ENCODE measurements around the gene IFNA4. TPM values are rescaled to one million over a fixed set of nuclear protein-coding genes. Genes with fewer than 3 reads are reported as not detected.
"Not testable (repeated sequence)": the region's sequence is repeated elsewhere in the genome, so short reads cannot be mapped to it uniquely, and the experiment has no call there.

Gene IFNA4
- total RNA-seq, 1 experiment from 2014 or later, result not detected

DNA sequence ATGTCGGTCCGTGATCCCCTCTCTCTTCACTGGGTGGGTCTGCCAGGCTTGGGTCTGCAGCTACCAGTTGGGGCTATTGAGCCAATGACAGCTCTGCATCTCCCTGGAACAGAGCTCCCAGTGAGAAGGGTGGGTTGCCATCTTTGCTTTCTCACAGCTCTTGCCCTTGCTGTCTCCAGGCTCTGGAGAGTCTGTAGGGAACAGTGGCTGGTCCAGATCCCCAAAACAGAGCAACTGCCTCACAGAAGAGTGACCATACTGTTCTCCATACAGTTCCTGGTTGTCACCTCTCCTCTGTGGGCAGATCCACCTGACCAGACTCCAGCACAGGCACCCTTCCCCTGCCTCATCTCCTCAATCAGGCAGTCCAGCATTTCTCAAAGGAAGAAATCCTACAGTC is 45.9 kb upstream of the IFNA4 start:
- BruUV-seq (replicated peaks), result no TSS peak
- intact Hi-C loops (cut with micrococcal nuclease; ENCODE audit: unreplicated experiment), result no loop called here
- POLR2A ChIA-PET (ENCODE audit: low non-redundant PET), result no interaction called here
- Histone ChIP-seq H3K27ac (ENCODE audit: low read depth, low read length, poor library complexity, severe bottlenecking) (no peak overlapping the region), H3K9me3 (ENCODE audit: low read depth, low read length, poor library complexity, severe bottlenecking) (no peaks in the 10 kb centered on the region), H3K27me3 (replicated peaks; ENCODE audit: insufficient read depth, low read depth, low read length, poor library complexity) (peaks cover 2% of the 10 kb centered on the region), H3K4me3 (ENCODE audit: low read depth, low read length, poor library complexity, severe bottlenecking) (no peak overlapping the region), H3K36me3 (ENCODE audit: insufficient read depth, low read length, poor library complexity, severe bottlenecking) (no peaks in the 10 kb centered on the region), H3K4me1 (ENCODE audit: insufficient read depth, low read length, poor library complexity, severe bottlenecking) (no peaks in the 10 kb centered on the region)
- CTCF ChIA-PET, result no interaction called here
- TF ChIP-seq EZH2 (IDR thresholded peaks at IDR 0.05; ENCODE audit: borderline replicate concordance, low read depth, low read length, poor library complexity, severe bottlenecking), result no peak
- TF ChIP-seq, protein P1, sequence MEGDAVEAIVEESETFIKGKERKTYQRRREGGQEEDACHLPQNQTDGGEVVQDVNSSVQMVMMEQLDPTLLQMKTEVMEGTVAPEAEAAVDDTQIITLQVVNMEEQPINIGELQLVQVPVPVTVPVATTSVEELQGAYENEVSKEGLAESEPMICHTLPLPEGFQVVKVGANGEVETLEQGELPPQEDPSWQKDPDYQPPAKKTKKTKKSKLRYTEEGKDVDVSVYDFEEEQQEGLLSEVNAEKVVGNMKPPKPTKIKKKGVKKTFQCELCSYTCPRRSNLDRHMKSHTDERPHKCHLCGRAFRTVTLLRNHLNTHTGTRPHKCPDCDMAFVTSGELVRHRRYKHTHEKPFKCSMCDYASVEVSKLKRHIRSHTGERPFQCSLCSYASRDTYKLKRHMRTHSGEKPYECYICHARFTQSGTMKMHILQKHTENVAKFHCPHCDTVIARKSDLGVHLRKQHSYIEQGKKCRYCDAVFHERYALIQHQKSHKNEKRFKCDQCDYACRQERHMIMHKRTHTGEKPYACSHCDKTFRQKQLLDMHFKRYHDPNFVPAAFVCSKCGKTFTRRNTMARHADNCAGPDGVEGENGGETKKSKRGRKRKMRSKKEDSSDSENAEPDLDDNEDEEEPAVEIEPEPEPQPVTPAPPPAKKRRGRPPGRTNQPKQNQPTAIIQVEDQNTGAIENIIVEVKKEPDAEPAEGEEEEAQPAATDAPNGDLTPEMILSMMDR (conservative IDR thresholded peaks at IDR 0.05; ENCODE audit: low read depth, low read length), result no peak
- DNase-seq (ENCODE audit: low spot score), result no peak

DNA sequence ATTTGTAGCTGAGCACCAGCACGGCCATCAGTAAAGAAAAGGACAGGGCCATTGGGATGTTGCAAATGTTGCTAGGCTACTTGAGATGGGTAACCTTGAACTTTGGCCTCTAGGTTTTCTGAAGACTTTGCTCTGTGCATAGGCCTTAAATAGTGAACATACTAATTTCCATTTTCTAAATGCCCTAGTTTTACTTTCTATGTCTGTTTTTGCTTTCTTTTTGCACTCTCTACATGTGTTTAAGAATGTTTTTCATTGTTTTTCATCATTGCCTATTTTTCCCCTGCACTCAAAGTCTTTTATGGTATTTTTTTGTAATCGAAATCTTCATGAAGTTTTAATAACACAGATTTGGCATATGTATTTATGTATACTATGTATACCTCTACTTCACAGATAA is 40.7 kb upstream of the IFNA4 start, which contains the start of gene IFNA17:
Gene IFNA17 (minus strand): TSS at position 101 of the 400 bp plus-strand sequence. CDS start 49 bp downstream, at position 52.
- H3K4me1 ChIP-seq (ENCODE audit: insufficient read depth, low read length, poor library complexity, severe bottlenecking), result no peaks in the 10 kb centered on the region
- no TSS peak for BruUV-seq (replicated peaks)
- TF ChIP-seq EZH2 (IDR thresholded peaks at IDR 0.05; ENCODE audit: borderline replicate concordance, low read depth, low read length, poor library complexity, severe bottlenecking), result no peak
- TF ChIP-seq, protein P1 (conservative IDR thresholded peaks at IDR 0.05; ENCODE audit: low read depth, low read length), result no peak
- intact Hi-C loops (cut with micrococcal nuclease; ENCODE audit: unreplicated experiment), result no loop called here
- H3K27me3 ChIP-seq (replicated peaks; ENCODE audit: insufficient read depth, low read depth, low read length, poor library complexity), result no peaks in the 10 kb centered on the region
- no peaks in the 10 kb centered on the region for H3K36me3 ChIP-seq (ENCODE audit: insufficient read depth, low read length, poor library complexity, severe bottlenecking)
- no peaks in the 10 kb centered on the region for H3K9me3 ChIP-seq (ENCODE audit: low read depth, low read length, poor library complexity, severe bottlenecking)
- H3K4me3 ChIP-seq (ENCODE audit: low read depth, low read length, poor library complexity, severe bottlenecking), result no peak within 1 kb of the TSS
- ChIA-PET POLR2A (ENCODE audit: low non-redundant PET) (no interaction called here), CTCF (no interaction called here)
- DNase-seq (ENCODE audit: low spot score), result no peak
- H3K27ac ChIP-seq (ENCODE audit: low read depth, low read length, poor library complexity, severe bottlenecking), result no peak within 1 kb of the TSS

DNA sequence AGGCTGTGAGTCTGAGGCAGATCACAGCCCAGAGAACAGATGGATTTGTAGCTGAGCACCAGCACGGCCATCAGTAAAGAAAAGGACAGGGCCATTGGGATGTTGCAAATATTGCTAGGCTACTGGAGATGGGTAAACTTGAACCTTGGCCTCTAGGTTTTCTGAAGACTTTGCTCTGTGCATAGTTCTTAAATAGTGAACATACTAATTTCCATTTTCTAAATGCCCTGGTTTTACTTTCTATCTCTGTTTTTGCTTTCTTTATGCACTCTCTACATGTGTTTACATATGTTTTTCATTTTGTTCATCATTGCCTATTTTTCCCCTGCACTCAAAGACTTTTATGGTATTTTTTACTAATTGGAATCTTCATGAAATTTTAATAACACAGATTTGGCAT is 29.8 kb upstream of the IFNA4 start, which contains the start of gene IFNA16:
Gene IFNA16 (minus strand): TSS at position 101 of the 400 bp plus-strand sequence. CDS start 6 bp downstream, at position 95.
- H3K4me3 ChIP-seq (ENCODE audit: low read depth, low read length, poor library complexity, severe bottlenecking); DNase-seq (ENCODE audit: low spot score); CTCF ChIA-PET; H3K27ac ChIP-seq (ENCODE audit: low read depth, low read length, poor library complexity, severe bottlenecking); BruUV-seq (replicated peaks); intact Hi-C loops (cut with micrococcal nuclease; ENCODE audit: unreplicated experiment); H3K4me1 ChIP-seq (ENCODE audit: insufficient read depth, low read length, poor library complexity, severe bottlenecking); H3K36me3 ChIP-seq (ENCODE audit: insufficient read depth, low read length, poor library complexity, severe bottlenecking); POLR2A ChIA-PET (ENCODE audit: low non-redundant PET); H3K9me3 ChIP-seq (ENCODE audit: low read depth, low read length, poor library complexity, severe bottlenecking); H3K27me3 ChIP-seq (replicated peaks; ENCODE audit: insufficient read depth, low read depth, low read length, poor library complexity): not testable (repeated sequence)

DNA sequence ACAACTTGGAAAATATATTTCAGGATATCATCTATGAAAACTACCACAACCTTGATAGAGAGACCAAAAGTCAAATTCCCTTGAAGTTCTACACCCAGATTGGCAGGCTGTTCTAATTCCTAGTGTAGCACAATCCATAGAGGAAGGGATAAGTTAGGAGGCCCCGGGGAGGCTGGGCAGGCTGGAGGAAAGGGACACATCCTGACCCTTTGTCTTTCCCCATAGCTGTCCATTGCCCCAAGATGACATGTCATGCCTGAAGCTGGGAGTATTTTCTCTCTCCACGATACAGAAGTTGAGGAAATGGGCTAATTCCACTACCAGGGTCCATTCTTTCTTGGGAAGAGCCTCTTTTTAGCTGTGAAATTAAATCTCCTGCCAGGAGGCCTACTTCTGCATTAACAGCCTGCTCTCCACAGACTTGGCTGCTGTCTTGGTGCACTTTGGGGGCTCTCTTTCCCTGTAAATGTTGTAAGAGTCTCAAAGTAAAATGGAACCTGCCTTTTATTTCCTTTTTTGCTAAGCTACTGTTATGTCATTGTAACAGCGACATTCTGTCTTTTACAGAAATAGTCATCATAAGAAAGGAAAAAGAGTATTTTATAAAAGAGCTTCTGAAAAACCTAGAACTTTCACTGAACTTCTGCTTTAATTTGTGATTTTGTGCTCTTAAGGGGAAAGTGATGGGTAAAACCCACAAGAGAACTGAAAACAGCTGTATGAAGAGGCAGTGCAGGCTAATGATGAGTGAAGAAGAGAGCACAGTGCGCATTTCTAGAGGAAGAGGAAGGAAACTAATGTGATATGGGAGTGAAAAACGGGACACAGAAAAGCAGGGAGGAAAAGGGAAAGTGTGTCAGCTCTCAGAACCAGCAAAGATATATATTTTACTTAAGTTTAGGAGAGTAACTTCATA is 26.3 kb upstream of the IFNA4 start:
- H3K36me3 ChIP-seq (ENCODE audit: insufficient read depth, low read length, poor library complexity, severe bottlenecking); H3K27me3 ChIP-seq (replicated peaks; ENCODE audit: insufficient read depth, low read depth, low read length, poor library complexity); H3K4me3 ChIP-seq (ENCODE audit: low read depth, low read length, poor library complexity, severe bottlenecking); H3K4me1 ChIP-seq (ENCODE audit: insufficient read depth, low read length, poor library complexity, severe bottlenecking); H3K27ac ChIP-seq (ENCODE audit: low read depth, low read length, poor library complexity, severe bottlenecking); POLR2A ChIA-PET (ENCODE audit: low non-redundant PET); H3K9me3 ChIP-seq (ENCODE audit: low read depth, low read length, poor library complexity, severe bottlenecking); BruUV-seq (replicated peaks); DNase-seq (ENCODE audit: low spot score); CTCF ChIA-PET: not testable (repeated sequence)
- intact Hi-C loops (cut with micrococcal nuclease; ENCODE audit: unreplicated experiment), result loop anchor here (1.0 kb wide), 1 partner anchor 18 kb away; no protein-coding TSS in a partner anchor

DNA sequence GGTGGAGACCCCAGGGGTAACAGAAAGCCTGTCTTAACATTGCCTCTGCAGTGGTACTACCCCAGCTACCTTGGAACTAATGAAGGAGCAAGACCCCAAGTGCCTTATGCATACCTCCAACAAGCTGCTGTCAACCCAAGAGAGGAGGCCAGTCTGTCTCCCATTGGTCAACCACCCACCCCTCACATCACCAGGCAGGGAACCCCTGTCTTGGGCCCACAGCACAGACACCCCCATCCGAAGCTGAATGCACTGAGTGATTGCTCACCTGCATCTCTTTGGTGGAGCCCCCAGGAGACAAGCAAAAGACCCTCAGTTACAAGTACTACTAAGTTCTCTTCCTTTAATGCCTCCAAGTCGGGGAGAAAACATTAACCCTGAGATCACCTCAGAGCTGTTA is 24.8 kb upstream of the IFNA4 start:
- H3K4me3 ChIP-seq (ENCODE audit: low read depth, low read length, poor library complexity, severe bottlenecking); BruUV-seq (replicated peaks); H3K27ac ChIP-seq (ENCODE audit: low read depth, low read length, poor library complexity, severe bottlenecking); H3K9me3 ChIP-seq (ENCODE audit: low read depth, low read length, poor library complexity, severe bottlenecking); intact Hi-C loops (cut with micrococcal nuclease; ENCODE audit: unreplicated experiment); DNase-seq (ENCODE audit: low spot score); H3K36me3 ChIP-seq (ENCODE audit: insufficient read depth, low read length, poor library complexity, severe bottlenecking); H3K27me3 ChIP-seq (replicated peaks; ENCODE audit: insufficient read depth, low read depth, low read length, poor library complexity); POLR2A ChIA-PET (ENCODE audit: low non-redundant PET); H3K4me1 ChIP-seq (ENCODE audit: insufficient read depth, low read length, poor library complexity, severe bottlenecking); CTCF ChIA-PET: not testable (repeated sequence)

DNA sequence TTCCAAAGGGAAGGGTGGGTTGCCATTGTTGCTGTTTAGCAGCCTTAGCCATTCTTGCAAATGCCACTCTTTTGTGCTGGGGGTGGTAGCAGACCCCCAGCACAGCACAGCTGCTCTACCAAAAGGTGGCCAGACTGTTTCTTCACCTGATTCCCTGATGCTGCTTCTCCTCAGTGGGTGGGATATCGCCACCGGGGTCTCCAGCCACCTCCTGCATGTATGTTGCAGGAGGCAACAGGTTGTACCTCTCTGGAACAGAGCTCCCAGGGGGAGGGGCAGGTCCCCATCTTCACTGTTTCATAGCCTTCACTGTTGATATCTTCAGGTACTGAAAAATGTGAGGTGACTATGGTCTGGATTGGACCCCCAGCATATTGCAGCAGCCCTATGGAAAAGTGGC is 23.4 kb upstream of the IFNA4 start:
- intact Hi-C loops (cut with micrococcal nuclease; ENCODE audit: unreplicated experiment); H3K27me3 ChIP-seq (replicated peaks; ENCODE audit: insufficient read depth, low read depth, low read length, poor library complexity); POLR2A ChIA-PET (ENCODE audit: low non-redundant PET); BruUV-seq (replicated peaks); H3K9me3 ChIP-seq (ENCODE audit: low read depth, low read length, poor library complexity, severe bottlenecking); CTCF ChIA-PET; H3K4me3 ChIP-seq (ENCODE audit: low read depth, low read length, poor library complexity, severe bottlenecking); H3K27ac ChIP-seq (ENCODE audit: low read depth, low read length, poor library complexity, severe bottlenecking); H3K4me1 ChIP-seq (ENCODE audit: insufficient read depth, low read length, poor library complexity, severe bottlenecking); H3K36me3 ChIP-seq (ENCODE audit: insufficient read depth, low read length, poor library complexity, severe bottlenecking); DNase-seq (ENCODE audit: low spot score): not testable (repeated sequence)

All from A673 (cell line).